H1 (cell line): ENCODE results near the gene PRIMA1. TPM values are rescaled to one million over a fixed set of nuclear protein-coding genes. Genes with fewer than 3 reads are reported as not detected.

ENCODE experiments used
- EGR1 ChIP-seq: IDR thresholded peaks from 2 replicates; pipeline ENCODE4 v1.6.1; 2011; ENCODE audit warnings: low read depth, low read length, borderline replicate concordance
- MAFK ChIP-seq: IDR thresholded peaks from 2 replicates; pipeline ENCODE4 v1.6.1; 2012; ENCODE audit warnings: low read depth, mild to moderate bottlenecking, improper control_type of control experiment, low read length
- RBBP5 ChIP-seq: IDR thresholded peaks from 2 replicates; pipeline ENCODE4 v1.7.1; 2012; ENCODE audit warnings: low read depth, mild to moderate bottlenecking, inconsistent platforms, low read length, moderate library complexity, borderline replicate concordance
- SAP30 ChIP-seq: fragments of 300-600 bp; sonication (generic); IDR thresholded peaks from 2 replicates; pipeline ENCODE4 v1.7.1; 2012; ENCODE audit warnings: low read length, moderate library complexity, mild to moderate bottlenecking, inconsistent platforms; ENCODE audit not compliant: insufficient read depth, insufficient replicate concordance
- SIN3A ChIP-seq, 2 experiments: IDR thresholded peaks in 1 of 2; conservative IDR thresholded peaks in 1 of 2; 2 replicates each; pipeline ENCODE4 v1.6.1; 2011 to 2012; ENCODE audit warnings: low read length in 2 of 2, improper control_type of control experiment in 1 of 2, low read depth in 1 of 2, mild to moderate bottlenecking in 1 of 2
- TBP ChIP-seq: IDR thresholded peaks from 2 replicates; pipeline ENCODE4 v1.6.1; 2011; ENCODE audit warnings: low read depth, low read length, improper control_type of control experiment
- polyA plus RNA-seq, 7 experiments: library from polyadenylated mRNA; depleted of rRNA in 3 of 7; stranded (reverse) in 5 of 7; unstranded in 2 of 7; fragments of >200 nt in 5 of 7; fragments of 200-250 nt in 2 of 7; gene quantifications; 1 replicate in 5 of 7; 2 replicates in 1 of 7; 4 replicates in 1 of 7; pipeline versions ENCODE4 v1.2.1 to v1.2.3, GENCODE V29; 2011 to 2013; ENCODE audit warnings: missing spikeins in 2 of 7, mixed read lengths in 2 of 7
- total RNA-seq: library from RNA; stranded (reverse); fragmentation: NEBNext Ultra II Directional; extraction: Animal tissue kit (Norgen Biotek cat#: 25700); gene quantifications from 2 replicates; pipeline ENCODE4 v1.2.1, GENCODE V29; 2021
- TF ChIP-seq, protein P1 (sequence below): IDR thresholded peaks from 2 replicates; pipeline ENCODE4 v1.6.1; 2011; ENCODE audit warnings: low read depth, mild to moderate bottlenecking, low read length; ENCODE audit not compliant: insufficient read depth

Gene PRIMA1
- total and polyA plus RNA-seq, 2 of the 8 experiments (the other 6 are each of a cell fraction or from before 2014, with no cell fraction given), result 2.8 to 4.5 TPM

DNA sequence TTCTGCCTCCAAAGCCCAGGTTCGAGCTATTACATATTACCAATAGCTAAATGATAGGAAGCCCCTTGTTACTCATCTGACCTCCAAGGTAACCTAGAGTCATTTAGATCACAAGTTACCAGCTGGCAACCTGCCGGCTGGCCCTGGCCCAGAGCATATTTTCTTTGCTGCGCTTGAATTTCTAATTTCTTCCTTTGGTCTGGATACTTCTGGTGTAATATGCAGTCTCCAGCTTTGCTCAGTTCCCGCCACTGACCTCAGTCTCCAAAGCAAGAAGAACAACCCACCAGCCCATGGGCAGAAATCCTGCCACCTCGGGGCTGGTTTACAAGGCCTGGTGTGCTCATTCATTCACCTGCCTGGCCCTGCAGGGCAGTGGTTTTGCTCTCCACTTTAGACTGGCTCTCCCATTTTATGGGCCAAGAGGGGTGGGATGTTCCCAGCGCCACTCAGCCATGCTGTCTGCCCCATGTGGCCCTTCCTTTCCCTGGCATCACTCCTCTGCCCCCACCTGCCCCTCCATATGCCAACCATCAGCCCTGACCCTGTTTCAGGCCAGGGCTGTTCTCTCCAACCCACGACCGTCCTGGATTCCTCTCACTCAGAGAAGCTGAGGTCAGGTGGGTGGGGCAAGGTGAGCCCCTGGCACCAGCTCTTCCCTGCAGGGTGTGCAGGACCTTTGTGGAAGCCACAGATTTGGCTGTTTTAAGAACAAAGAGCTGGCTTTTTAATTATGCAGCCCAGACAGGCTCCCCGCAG is 76.0 kb downstream of the PRIMA1 start (continued):
- TF ChIP-seq, protein P1, sequence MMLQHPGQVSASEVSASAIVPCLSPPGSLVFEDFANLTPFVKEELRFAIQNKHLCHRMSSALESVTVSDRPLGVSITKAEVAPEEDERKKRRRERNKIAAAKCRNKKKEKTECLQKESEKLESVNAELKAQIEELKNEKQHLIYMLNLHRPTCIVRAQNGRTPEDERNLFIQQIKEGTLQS, result no peak
- TF ChIP-seq MAFK (no peak), TBP (no peak), SIN3A (conservative IDR thresholded peaks at IDR 0.05 in 1 of 2, IDR thresholded peaks at IDR 0.05 in 1 of 2; ENCODE audit: low read depth in 1 of 2, low read length in 2 of 2) (no peak), SAP30 (no peak), RBBP5 (no peak), EGR1 (no peak)
